Stomach (tissue), 4 donors: ENCODE measurements around the gene STK24.

Source experiments
- EP300 ChIP-seq: sonication (generic); formaldehyde crosslinking; IDR thresholded peaks from one replicate; pipeline ENCODE4 v1.6.1; 2017; ENCODE audit warnings: antibody characterized with exemption
- POLR2A ChIP-seq, 4 donors: fragments of 450-650 bp; IDR thresholded peaks; one replicate each; pipeline ENCODE4 v1.6.1; 2016; ENCODE audit warnings: antibody characterized with exemption in 4 of 4, control low read depth in 2 of 4, mild to moderate bottlenecking in 1 of 4, moderate library complexity in 1 of 4
- POLR2AphosphoS5 ChIP-seq, 3 donors: sonication (generic); formaldehyde crosslinking; IDR thresholded peaks; one replicate each; pipeline ENCODE4 v1.6.1; 2016; ENCODE audit warnings: antibody characterized with exemption in 3 of 3
- TF ChIP-seq, protein P1 (sequence below), 7 experiments: fragments of 450-650 bp in 4 of 7; fragments of 200-600 bp in 3 of 7; sonication (generic) in 3 of 7; IDR thresholded peaks; one replicate each; pipeline ENCODE4 v1.5.1; 2016 to 2019; ENCODE audit warnings: antibody characterized with exemption in 7 of 7, control low read depth in 2 of 7, mild to moderate bottlenecking in 1 of 7

DNA sequence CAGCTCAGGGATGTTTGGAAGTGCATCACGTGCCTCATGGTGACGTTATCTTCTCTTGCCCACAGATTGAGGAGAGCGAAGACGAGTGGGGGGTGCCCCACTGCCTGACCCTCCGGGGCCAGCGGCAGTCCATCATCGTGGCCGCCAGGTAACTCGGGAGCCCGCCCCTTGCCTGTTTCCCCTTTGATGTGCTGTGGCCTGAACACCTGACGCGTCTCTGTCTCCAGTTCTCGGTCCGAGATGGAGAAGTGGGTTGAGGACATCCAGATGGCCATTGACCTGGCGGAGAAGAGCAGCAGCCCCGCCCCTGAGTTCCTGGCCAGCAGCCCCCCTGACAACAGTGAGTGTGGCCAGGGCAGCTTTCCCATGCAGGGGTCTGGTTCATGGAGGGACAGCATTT lies 137.0 kb downstream of the STK24 start:
- TF ChIP-seq POLR2A (IDR thresholded peaks at IDR 0.05) (no peak), POLR2AphosphoS5 (IDR thresholded peaks at IDR 0.05) (no peak), EP300 (no peak)
- TF ChIP-seq, protein P1, sequence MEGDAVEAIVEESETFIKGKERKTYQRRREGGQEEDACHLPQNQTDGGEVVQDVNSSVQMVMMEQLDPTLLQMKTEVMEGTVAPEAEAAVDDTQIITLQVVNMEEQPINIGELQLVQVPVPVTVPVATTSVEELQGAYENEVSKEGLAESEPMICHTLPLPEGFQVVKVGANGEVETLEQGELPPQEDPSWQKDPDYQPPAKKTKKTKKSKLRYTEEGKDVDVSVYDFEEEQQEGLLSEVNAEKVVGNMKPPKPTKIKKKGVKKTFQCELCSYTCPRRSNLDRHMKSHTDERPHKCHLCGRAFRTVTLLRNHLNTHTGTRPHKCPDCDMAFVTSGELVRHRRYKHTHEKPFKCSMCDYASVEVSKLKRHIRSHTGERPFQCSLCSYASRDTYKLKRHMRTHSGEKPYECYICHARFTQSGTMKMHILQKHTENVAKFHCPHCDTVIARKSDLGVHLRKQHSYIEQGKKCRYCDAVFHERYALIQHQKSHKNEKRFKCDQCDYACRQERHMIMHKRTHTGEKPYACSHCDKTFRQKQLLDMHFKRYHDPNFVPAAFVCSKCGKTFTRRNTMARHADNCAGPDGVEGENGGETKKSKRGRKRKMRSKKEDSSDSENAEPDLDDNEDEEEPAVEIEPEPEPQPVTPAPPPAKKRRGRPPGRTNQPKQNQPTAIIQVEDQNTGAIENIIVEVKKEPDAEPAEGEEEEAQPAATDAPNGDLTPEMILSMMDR (IDR thresholded peaks at IDR 0.05) = no peak
